GM12878 (cell line): ENCODE measurements around the gene DDAH1. TPM values are rescaled to one million over a fixed set of nuclear protein-coding genes. Genes with fewer than 3 reads are reported as not detected.

Source experiments
- CBX5 ChIP-seq: sonication (generic); IDR thresholded peaks from 2 replicates; pipeline ENCODE4 v1.6.1; 2016; ENCODE audit warnings: low read depth, moderate library complexity, mild to moderate bottlenecking, inconsistent platforms
- HDAC2 ChIP-seq: fragments of 200-600 bp; sonication (generic); IDR thresholded peaks from 2 replicates; pipeline ENCODE4 v1.6.1; 2017
- MTA2 ChIP-seq: fragments of 450-650 bp; IDR thresholded peaks from 2 replicates; pipeline ENCODE4 v1.6.1; 2016; ENCODE audit warnings: low read depth, mild to moderate bottlenecking, moderate library complexity
- NR2C1 ChIP-seq: fragments of 450-650 bp; IDR thresholded peaks from 2 replicates; pipeline ENCODE4 v1.6.1; 2017; ENCODE audit warnings: antibody characterized with exemption, mild to moderate bottlenecking, moderate library complexity
- SPI1 ChIP-seq: IDR thresholded peaks from 2 replicates; pipeline ENCODE4 v1.6.1; 2011; ENCODE audit warnings: low read depth, mild to moderate bottlenecking, low read length, moderate library complexity, borderline replicate concordance; ENCODE audit not compliant: insufficient read depth
- SREBF1 ChIP-seq: IDR thresholded peaks from 2 replicates; pipeline ENCODE4 v1.6.1; 2012; ENCODE audit warnings: mild to moderate bottlenecking, low read length
- polyA plus RNA-seq, 11 experiments: library from polyadenylated mRNA; depleted of rRNA in 4 of 11; unstranded in 6 of 11; stranded (reverse) in 5 of 11; fragments of >200 nt; fragmentation: Nextera tagmentation in 4 of 11; fragmentation: Illumina TruSeq in 1 of 11; extraction: Ambion mirVana in 4 of 11; extraction: Trizol in 1 of 11; gene quantifications; 1 replicate in 1 of 11; 2 replicates in 10 of 11; pipeline versions ENCODE4 v1.2.1 to v1.2.3, GENCODE V29; 2011 to 2016; ENCODE audit warnings: inconsistent platforms in 2 of 11, missing spikeins in 2 of 11, low read depth in 1 of 11
- total RNA-seq, 4 experiments: library from RNA; depleted of rRNA in 3 of 4; stranded (reverse); fragments of >200 nt in 3 of 4; fragmentation: Illumina TruSeq in 1 of 4; extraction: Trizol in 1 of 4; gene quantifications; 2 replicates each; pipeline versions ENCODE4 v1.2.1 to v1.2.3, GENCODE V29; 2013 to 2021
- TF ChIP-seq, protein P1 (sequence below): fragments of 450-650 bp; IDR thresholded peaks from 2 replicates; pipeline ENCODE4 v1.6.1; 2017; ENCODE audit warnings: mild to moderate bottlenecking, moderate library complexity
- TF ChIP-seq, protein P2 (sequence below): fragments of 450-650 bp; IDR thresholded peaks from 2 replicates; pipeline ENCODE4 v1.6.1; 2016; ENCODE audit warnings: mild to moderate bottlenecking, moderate library complexity, borderline replicate concordance
- TF ChIP-seq, protein P3 (sequence below): IDR thresholded peaks from 2 replicates; pipeline ENCODE4 v1.6.1; 2012; ENCODE audit warnings: mild to moderate bottlenecking, low read depth, low read length

The DDAH1 gene
- total and polyA plus RNA-seq, 10 of the 15 experiments (the other 5 are each of a cell fraction or from before 2014, with no cell fraction given): 0.07 to 0.88 (median 0.27) TPM; not detected in 6

- TF ChIP-seq, protein P1, sequence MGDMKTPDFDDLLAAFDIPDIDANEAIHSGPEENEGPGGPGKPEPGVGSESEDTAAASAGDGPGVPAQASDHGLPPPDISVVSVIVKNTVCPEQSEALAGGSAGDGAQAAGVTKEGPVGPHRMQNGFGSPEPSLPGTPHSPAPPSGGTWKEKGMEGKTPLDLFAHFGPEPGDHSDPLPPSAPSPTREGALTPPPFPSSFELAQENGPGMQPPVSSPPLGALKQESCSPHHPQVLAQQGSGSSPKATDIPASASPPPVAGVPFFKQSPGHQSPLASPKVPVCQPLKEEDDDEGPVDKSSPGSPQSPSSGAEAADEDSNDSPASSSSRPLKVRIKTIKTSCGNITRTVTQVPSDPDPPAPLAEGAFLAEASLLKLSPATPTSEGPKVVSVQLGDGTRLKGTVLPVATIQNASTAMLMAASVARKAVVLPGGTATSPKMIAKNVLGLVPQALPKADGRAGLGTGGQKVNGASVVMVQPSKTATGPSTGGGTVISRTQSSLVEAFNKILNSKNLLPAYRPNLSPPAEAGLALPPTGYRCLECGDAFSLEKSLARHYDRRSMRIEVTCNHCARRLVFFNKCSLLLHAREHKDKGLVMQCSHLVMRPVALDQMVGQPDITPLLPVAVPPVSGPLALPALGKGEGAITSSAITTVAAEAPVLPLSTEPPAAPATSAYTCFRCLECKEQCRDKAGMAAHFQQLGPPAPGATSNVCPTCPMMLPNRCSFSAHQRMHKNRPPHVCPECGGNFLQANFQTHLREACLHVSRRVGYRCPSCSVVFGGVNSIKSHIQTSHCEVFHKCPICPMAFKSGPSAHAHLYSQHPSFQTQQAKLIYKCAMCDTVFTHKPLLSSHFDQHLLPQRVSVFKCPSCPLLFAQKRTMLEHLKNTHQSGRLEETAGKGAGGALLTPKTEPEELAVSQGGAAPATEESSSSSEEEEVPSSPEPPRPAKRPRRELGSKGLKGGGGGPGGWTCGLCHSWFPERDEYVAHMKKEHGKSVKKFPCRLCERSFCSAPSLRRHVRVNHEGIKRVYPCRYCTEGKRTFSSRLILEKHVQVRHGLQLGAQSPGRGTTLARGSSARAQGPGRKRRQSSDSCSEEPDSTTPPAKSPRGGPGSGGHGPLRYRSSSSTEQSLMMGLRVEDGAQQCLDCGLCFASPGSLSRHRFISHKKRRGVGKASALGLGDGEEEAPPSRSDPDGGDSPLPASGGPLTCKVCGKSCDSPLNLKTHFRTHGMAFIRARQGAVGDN: no peak
- no peak for TF ChIP-seq NR2C1
- TF ChIP-seq SREBF1: no peak
- TF ChIP-seq CBX5: no peak
- TF ChIP-seq, protein P2, sequence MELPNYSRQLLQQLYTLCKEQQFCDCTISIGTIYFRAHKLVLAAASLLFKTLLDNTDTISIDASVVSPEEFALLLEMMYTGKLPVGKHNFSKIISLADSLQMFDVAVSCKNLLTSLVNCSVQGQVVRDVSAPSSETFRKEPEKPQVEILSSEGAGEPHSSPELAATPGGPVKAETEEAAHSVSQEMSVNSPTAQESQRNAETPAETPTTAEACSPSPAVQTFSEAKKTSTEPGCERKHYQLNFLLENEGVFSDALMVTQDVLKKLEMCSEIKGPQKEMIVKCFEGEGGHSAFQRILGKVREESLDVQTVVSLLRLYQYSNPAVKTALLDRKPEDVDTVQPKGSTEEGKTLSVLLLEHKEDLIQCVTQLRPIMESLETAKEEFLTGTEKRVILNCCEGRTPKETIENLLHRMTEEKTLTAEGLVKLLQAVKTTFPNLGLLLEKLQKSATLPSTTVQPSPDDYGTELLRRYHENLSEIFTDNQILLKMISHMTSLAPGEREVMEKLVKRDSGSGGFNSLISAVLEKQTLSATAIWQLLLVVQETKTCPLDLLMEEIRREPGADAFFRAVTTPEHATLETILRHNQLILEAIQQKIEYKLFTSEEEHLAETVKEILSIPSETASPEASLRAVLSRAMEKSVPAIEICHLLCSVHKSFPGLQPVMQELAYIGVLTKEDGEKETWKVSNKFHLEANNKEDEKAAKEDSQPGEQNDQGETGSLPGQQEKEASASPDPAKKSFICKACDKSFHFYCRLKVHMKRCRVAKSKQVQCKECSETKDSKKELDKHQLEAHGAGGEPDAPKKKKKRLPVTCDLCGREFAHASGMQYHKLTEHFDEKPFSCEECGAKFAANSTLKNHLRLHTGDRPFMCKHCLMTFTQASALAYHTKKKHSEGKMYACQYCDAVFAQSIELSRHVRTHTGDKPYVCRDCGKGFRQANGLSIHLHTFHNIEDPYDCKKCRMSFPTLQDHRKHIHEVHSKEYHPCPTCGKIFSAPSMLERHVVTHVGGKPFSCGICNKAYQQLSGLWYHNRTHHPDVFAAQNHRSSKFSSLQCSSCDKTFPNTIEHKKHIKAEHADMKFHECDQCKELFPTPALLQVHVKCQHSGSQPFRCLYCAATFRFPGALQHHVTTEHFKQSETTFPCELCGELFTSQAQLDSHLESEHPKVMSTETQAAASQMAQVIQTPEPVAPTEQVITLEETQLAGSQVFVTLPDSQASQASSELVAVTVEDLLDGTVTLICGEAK: no peak
- no peak for TF ChIP-seq HDAC2
- no peak for TF ChIP-seq SPI1
- TF ChIP-seq MTA2: no peak
- TF ChIP-seq, protein P3, sequence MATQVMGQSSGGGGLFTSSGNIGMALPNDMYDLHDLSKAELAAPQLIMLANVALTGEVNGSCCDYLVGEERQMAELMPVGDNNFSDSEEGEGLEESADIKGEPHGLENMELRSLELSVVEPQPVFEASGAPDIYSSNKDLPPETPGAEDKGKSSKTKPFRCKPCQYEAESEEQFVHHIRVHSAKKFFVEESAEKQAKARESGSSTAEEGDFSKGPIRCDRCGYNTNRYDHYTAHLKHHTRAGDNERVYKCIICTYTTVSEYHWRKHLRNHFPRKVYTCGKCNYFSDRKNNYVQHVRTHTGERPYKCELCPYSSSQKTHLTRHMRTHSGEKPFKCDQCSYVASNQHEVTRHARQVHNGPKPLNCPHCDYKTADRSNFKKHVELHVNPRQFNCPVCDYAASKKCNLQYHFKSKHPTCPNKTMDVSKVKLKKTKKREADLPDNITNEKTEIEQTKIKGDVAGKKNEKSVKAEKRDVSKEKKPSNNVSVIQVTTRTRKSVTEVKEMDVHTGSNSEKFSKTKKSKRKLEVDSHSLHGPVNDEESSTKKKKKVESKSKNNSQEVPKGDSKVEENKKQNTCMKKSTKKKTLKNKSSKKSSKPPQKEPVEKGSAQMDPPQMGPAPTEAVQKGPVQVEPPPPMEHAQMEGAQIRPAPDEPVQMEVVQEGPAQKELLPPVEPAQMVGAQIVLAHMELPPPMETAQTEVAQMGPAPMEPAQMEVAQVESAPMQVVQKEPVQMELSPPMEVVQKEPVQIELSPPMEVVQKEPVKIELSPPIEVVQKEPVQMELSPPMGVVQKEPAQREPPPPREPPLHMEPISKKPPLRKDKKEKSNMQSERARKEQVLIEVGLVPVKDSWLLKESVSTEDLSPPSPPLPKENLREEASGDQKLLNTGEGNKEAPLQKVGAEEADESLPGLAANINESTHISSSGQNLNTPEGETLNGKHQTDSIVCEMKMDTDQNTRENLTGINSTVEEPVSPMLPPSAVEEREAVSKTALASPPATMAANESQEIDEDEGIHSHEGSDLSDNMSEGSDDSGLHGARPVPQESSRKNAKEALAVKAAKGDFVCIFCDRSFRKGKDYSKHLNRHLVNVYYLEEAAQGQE: no peak
- TF ChIP-seq, all 136 proteins: peak for 0
Measured at GRCh38 chr1:85379203-85380136, 85.5 kb downstream of the DDAH1 start (continued).
